Lung (tissue), 12 donors: ENCODE measurements around the gene COL8A1. TPM values are rescaled to one million over a fixed set of nuclear protein-coding genes. Genes with fewer than 3 reads are reported as not detected.

Source experiments
- ATAC-seq: fragments of 200-7000 bp; cut with Tn5 transposase; one replicate; pipeline ENCODE4 v1.9.1; 2020; ENCODE audit warnings: moderate number of reproducible peaks; ENCODE audit not compliant: insufficient read depth, low FRiP score
- DNase-seq, 3 donors: peaks; one replicate each; pipeline ENCODE4 v3.0.0-alpha.2; 2013 to 2017
- H3K27ac ChIP-seq, 2 donors: one replicate each; pipeline ENCODE4 v1.5.1; 2013; ENCODE audit warnings: mild to moderate bottlenecking in 2 of 2, moderate library complexity in 2 of 2, control low read depth in 1 of 2, inconsistent platforms in 1 of 2, low read depth in 1 of 2, low read length in 1 of 2
- H3K27me3 ChIP-seq, 3 donors: one replicate each; pipeline ENCODE4 v1.5.1; 2013; ENCODE audit warnings: low read length in 2 of 3; ENCODE audit not compliant: control insufficient read depth in 3 of 3, insufficient read depth in 3 of 3
- H3K36me3 ChIP-seq, 4 donors: one replicate each; pipeline ENCODE4 v1.5.1; 2013; ENCODE audit warnings: low read length in 4 of 4, mild to moderate bottlenecking in 1 of 4, moderate library complexity in 1 of 4; ENCODE audit not compliant: control insufficient read depth in 4 of 4, insufficient read depth in 4 of 4
- H3K4me1 ChIP-seq, 5 donors: one replicate each; pipeline ENCODE4 v1.5.1; 2013; ENCODE audit warnings: low read length in 5 of 5, mild to moderate bottlenecking in 2 of 5, moderate library complexity in 1 of 5; ENCODE audit not compliant: control insufficient read depth in 5 of 5, insufficient read depth in 5 of 5
- H3K4me3 ChIP-seq: one replicate; pipeline ENCODE4 v1.5.1; 2013; ENCODE audit warnings: mild to moderate bottlenecking, control low read depth, moderate library complexity
- H3K9ac ChIP-seq, 2 donors: one replicate each; pipeline ENCODE4 v1.5.1; 2013; ENCODE audit warnings: low read length in 2 of 2, control low read depth in 1 of 2; ENCODE audit not compliant: insufficient read depth in 1 of 2
- H3K9me3 ChIP-seq, 4 donors: one replicate each; pipeline ENCODE4 v1.5.1; 2013; ENCODE audit warnings: low read length in 3 of 4, mild to moderate bottlenecking in 1 of 4, moderate library complexity in 1 of 4; ENCODE audit not compliant: control insufficient read depth in 4 of 4, insufficient read depth in 3 of 4
- CTCF ChIP-seq: IDR thresholded peaks from 2 replicates; pipeline ENCODE4 v1.5.1; 2012; ENCODE audit warnings: mild to moderate bottlenecking; ENCODE audit errors: control extremely low read depth, extremely low read depth
- WGBS, 2 donors: extraction: QIAGEN DNeasy Blood & Tissue Kit; methylation state at CpG; one replicate each; pipeline ENCODE4 v1.1.7; 2013; 5-methylcytosine and 5-hydroxymethylcytosine counted together
- polyA plus RNA-seq, 2 donors: library from polyadenylated mRNA; stranded (reverse); fragments of 200-250 nt; gene quantifications; one replicate each; pipeline ENCODE4 v1.2.1, GENCODE V29; 2013
- total RNA-seq, 2 donors: library from RNA; depleted of rRNA in 1 of 2; stranded (reverse); fragments of >200 nt in 1 of 2; gene quantifications; one replicate each; pipeline ENCODE4 v1.2.1, GENCODE V29; 2014 to 2021
- donor health status: control.
- donor health status: control.
- donor health status: Bipolar disorder and iron deficiency.
- donor health status: healthy.
- donor health status: DM: yes; HTN: yes; CAD: no.

COL8A1 gene
- total and polyA plus RNA-seq, 4 donors, result 19.5 to 84.6 (median 57.1) TPM

DNA sequence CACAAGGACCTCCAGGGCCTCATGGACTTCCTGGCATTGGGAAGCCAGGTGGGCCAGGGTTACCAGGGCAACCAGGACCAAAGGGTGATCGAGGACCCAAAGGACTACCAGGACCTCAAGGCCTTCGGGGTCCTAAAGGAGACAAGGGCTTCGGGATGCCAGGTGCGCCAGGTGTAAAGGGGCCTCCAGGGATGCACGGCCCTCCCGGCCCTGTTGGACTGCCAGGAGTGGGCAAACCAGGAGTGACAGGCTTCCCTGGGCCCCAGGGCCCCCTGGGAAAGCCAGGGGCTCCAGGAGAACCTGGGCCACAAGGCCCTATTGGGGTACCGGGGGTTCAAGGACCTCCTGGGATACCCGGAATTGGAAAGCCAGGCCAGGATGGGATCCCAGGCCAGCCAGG lies 156.1 kb downstream of the COL8A1 start:
- Histone ChIP-seq H3K36me3 (no peaks in the 10 kb centered on the region), H3K9me3 (no peaks in the 10 kb centered on the region), H3K4me3 (no peak overlapping the region), H3K27ac (no peak overlapping the region), H3K27me3 (no peaks in the 10 kb centered on the region), H3K9ac (no peak overlapping the region), H3K4me1 (peaks cover 0 to 7% (median 0%) of the 10 kb centered on the region in 5 donors)
- no peak for TF ChIP-seq CTCF
- DNase-seq (no peak), ATAC-seq (no peak)
- WGBS, 2 donors, result 93 to 95% methylated on average over 8 of the region's 8 CpGs

DNA sequence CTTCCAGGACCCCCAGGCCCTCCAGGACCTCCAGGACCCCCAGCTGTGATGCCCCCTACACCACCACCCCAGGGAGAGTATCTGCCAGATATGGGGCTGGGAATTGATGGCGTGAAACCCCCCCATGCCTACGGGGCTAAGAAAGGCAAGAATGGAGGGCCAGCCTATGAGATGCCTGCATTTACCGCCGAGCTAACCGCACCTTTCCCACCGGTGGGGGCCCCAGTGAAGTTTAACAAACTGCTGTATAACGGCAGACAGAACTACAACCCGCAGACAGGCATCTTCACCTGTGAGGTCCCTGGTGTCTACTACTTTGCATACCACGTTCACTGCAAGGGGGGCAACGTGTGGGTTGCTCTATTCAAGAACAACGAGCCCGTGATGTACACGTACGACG lies 157.2 kb downstream of the COL8A1 start:
- Histone ChIP-seq H3K27me3 (no peaks in the 10 kb centered on the region), H3K4me3 (no peak overlapping the region), H3K27ac (no peak overlapping the region), H3K4me1 (no peaks in the 10 kb centered on the region), H3K9ac (no peak overlapping the region), H3K36me3 (no peaks in the 10 kb centered on the region), H3K9me3 (no peaks in the 10 kb centered on the region)
- WGBS, 2 donors, result 92 to 93% methylated on average over 15 of the region's 15 CpGs
- no peak for TF ChIP-seq CTCF
- DNase-seq (no peak), ATAC-seq (no peak)

DNA sequence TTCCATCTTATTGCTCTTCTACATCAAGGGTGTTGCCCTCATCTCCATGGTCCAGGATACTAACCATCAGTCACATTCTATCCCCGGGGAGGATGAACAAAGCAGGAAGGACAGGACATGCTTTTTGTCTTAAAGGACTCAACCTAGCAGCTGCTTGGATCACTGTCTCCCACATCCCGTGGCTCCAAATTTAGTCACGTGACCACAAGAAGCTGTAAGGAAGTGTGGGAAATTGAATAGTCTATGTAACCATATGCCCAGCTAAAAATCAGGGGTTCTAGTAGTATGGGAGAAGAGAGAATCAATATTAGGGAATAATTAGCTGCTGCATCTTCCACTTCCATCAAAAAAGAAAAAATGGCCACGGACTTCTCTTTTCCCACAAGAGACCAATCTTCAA lies 161.0 kb downstream of the COL8A1 start:
- WGBS, 2 donors, result 83 to 90% methylated on average over 4 of the region's 4 CpGs
- ATAC-seq (no peak), DNase-seq (no peak)
- TF ChIP-seq CTCF, result no peak
- no peaks in the 10 kb centered on the region for H3K27me3 ChIP-seq
- no peaks in the 10 kb centered on the region for H3K4me1 ChIP-seq
- no peak overlapping the region for H3K9ac ChIP-seq
- H3K27ac ChIP-seq, result no peak overlapping the region
- H3K9me3 ChIP-seq, result no peaks in the 10 kb centered on the region
- no peak overlapping the region for H3K4me3 ChIP-seq
- H3K36me3 ChIP-seq, result no peaks in the 10 kb centered on the region

DNA sequence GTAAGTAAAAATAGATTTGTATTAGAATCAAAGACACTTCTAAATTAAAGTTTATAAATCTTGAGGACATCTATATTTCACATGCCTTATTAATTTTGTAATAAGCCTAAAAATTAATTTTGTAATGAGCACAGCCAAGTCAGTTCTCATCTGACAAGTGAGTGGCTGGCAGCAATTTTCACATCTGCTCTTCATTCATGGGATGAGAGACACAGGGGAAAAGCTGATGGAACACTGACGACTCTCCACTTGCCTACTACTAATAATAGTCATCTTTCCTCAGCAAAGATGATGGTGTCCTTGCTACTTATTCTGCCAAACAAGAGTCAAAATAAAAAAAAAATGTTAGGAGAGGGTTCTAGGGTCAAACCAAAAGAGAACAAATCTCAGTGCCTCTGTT lies 164.9 kb downstream of the COL8A1 start:
- H3K27ac ChIP-seq, result no peak overlapping the region
- ATAC-seq (no peak), DNase-seq (no peak)
- no peaks in the 10 kb centered on the region for H3K4me1 ChIP-seq
- no peaks in the 10 kb centered on the region for H3K27me3 ChIP-seq
- H3K36me3 ChIP-seq, result no peaks in the 10 kb centered on the region
- H3K4me3 ChIP-seq, result no peak overlapping the region
- H3K9me3 ChIP-seq, result peaks cover 0 to 6% (median 3%) of the 10 kb centered on the region in 4 donors
- 93 to 96% methylated on average over 1 of the region's 1 CpG for WGBS, 2 donors
- H3K9ac ChIP-seq, result no peak overlapping the region
- no peak for TF ChIP-seq CTCF
